ENCODE measurements around the gene GRIPAP1. TPM values are rescaled to one million over a fixed set of nuclear protein-coding genes. Genes with fewer than 3 reads are reported as not detected.

The GRIPAP1 gene
- total RNA-seq, 2 donors from 2014 or later = 22.8 to 42.5 TPM

DNA sequence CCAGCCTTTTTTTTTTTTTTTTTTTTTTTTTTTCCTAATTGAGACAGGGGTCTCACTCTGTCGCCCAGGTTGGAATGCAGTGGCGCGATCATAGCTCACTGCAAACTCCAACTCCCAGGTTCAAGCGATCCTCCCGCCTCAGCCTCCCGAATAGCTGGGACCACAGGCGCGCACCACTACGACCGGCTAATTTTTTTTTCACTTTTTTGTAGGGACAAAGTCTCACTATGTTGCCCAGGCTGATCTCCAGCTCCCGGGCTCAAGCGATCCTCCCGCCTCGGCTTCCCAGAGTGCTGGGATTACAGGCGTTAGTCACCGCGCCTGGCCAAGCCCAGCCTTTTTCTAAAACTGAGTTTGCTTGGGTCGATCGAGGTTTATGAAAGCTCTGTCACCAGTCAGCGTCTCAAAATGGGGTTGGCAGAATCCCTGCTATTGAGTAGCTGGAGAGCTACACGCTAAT is 43.4 kb downstream of the GRIPAP1 start:
- intact Hi-C loops (cut with DNase I) = no loop called here
- H3K4me1 ChIP-seq = peaks cover 39% of the 10 kb centered on the region
- H3K4me3 ChIP-seq = no peak overlapping the region
- H3K27me3 ChIP-seq = no peaks in the 10 kb centered on the region
- DNase-seq = peak; percentile 47 to 55 (median 51)
- H3K36me3 ChIP-seq (replicated peaks in 1 of 2; ENCODE audit: insufficient read depth in 1 of 2, low read depth in 2 of 2) = no peaks in the 10 kb centered on the region
- no peaks in the 10 kb centered on the region for H3K9me3 ChIP-seq
- WGBS, 2 donors = 0 to 1% methylated on average over 13 to 20 of the region's 21 CpGs
- peak overlapping the region; percentile 67 to 99 (median 86) for H3K27ac ChIP-seq
- TF ChIP-seq, protein P1, sequence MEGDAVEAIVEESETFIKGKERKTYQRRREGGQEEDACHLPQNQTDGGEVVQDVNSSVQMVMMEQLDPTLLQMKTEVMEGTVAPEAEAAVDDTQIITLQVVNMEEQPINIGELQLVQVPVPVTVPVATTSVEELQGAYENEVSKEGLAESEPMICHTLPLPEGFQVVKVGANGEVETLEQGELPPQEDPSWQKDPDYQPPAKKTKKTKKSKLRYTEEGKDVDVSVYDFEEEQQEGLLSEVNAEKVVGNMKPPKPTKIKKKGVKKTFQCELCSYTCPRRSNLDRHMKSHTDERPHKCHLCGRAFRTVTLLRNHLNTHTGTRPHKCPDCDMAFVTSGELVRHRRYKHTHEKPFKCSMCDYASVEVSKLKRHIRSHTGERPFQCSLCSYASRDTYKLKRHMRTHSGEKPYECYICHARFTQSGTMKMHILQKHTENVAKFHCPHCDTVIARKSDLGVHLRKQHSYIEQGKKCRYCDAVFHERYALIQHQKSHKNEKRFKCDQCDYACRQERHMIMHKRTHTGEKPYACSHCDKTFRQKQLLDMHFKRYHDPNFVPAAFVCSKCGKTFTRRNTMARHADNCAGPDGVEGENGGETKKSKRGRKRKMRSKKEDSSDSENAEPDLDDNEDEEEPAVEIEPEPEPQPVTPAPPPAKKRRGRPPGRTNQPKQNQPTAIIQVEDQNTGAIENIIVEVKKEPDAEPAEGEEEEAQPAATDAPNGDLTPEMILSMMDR (IDR thresholded peaks at IDR 0.05) = no peak
- no peak for TF ChIP-seq POLR2A (IDR thresholded peaks at IDR 0.05)
- peak; percentile 13 for ATAC-seq

DNA sequence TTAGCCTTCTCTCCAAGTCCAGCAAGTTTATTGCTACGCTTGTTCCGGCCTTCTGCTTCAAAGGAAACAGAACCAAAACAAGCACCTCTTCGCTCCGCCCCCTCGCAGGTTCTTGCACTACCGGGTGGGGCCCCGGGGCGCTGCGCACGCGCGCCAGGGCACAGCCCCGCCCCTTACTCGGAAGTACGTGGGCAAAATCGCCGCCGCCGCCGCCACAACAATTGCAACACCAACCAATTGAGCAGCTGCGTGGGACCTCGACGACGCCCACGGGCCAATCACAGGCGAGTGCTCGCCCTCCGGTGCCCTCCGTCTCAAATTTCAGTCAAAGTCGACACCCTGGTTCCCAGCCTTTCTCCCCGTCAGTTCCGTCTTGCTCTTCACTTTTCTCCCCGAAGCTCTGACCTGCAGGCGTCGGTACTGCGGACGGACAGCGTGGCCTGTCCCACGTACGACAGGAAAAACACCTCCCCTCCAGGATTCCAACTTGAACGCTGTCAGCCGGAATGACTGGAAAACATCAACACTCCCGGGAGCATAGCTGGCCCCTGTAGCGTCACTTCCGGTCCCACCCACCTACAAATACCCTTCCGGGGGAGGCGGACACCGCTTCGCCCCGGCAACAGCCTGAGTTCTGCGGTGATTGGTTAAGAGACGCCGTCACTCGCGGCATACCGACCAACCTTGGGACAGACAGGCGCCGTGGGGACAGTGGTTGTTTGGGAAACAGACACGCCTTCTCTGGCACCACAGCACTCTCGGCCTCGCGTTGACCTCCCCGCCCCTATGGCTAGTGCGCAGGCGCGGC is 44.0 kb downstream of the GRIPAP1 start:
- WGBS, 2 donors = 0% methylated on average over 26 to 42 of the region's 66 CpGs
- H3K4me3 ChIP-seq = peak overlapping the region in 1 of 2 donors; percentile 6
- H3K9me3 ChIP-seq = no peaks in the 10 kb centered on the region
- no peaks in the 10 kb centered on the region for H3K36me3 ChIP-seq (replicated peaks in 1 of 2; ENCODE audit: insufficient read depth in 1 of 2, low read depth in 2 of 2)
- peak; percentile 95 to 98 (median 96) for DNase-seq
- H3K27ac ChIP-seq = peak overlapping the region; percentile 75 to 99 (median 95)
- H3K4me1 ChIP-seq = peaks cover 45% of the 10 kb centered on the region
- peak; percentile 90 for ATAC-seq
- H3K27me3 ChIP-seq = no peaks in the 10 kb centered on the region
- intact Hi-C loops (cut with DNase I) = no loop called here
- TF ChIP-seq POLR2A (IDR thresholded peaks at IDR 0.05) = peak; percentile 57 to 89 (median 85)
- TF ChIP-seq, protein P1 (IDR thresholded peaks at IDR 0.05) = peak in 1 of 7 experiments; percentile 18

DNA sequence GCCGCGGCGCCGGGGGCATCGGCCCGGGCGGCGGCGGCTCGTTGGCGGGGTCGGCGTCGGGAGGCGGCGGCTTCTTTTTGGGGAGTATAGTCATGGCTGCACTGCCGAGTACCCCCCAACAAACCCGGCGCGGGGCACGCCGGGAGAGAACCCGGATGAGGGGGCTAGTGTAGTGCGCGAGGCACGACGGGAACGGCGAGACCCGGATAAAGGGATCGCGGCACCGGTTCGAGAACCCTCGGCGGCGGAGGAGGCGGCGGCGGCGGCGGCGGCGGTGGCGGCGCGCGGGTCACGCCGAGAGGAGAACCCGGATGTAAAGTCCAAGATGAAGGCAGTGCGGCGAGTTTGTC is 44.6 kb downstream of the GRIPAP1 start, which contains the start of gene OTUD5:
Gene OTUD5 (minus strand): TSS at position 131 of the 350 bp plus-strand sequence. CDS start 37 bp downstream, at position 94.
- Histone ChIP-seq H3K4me1 (peaks cover 50% of the 10 kb centered on the region), H3K36me3 (replicated peaks in 1 of 2; ENCODE audit: insufficient read depth in 1 of 2, low read depth in 2 of 2) (no peaks in the 10 kb centered on the region), H3K27me3 (no peaks in the 10 kb centered on the region), H3K9me3 (no peaks in the 10 kb centered on the region), H3K27ac (peak within 1 kb of the TSS; percentile 75 to 99 (median 95)), H3K4me3 (peak within 1 kb of the TSS; percentile 16 to 34)
- intact Hi-C loops (cut with DNase I) = no loop called here
- WGBS, 2 donors = 0 to 1% methylated on average over 3 to 22 of the region's 53 CpGs
- no peak for TF ChIP-seq POLR2A (IDR thresholded peaks at IDR 0.05)
- TF ChIP-seq, protein P1 (IDR thresholded peaks at IDR 0.05) = no peak
- DNase-seq (peak in 1 of 4 donors; percentile 70), ATAC-seq (peak; percentile 12)

DNA sequence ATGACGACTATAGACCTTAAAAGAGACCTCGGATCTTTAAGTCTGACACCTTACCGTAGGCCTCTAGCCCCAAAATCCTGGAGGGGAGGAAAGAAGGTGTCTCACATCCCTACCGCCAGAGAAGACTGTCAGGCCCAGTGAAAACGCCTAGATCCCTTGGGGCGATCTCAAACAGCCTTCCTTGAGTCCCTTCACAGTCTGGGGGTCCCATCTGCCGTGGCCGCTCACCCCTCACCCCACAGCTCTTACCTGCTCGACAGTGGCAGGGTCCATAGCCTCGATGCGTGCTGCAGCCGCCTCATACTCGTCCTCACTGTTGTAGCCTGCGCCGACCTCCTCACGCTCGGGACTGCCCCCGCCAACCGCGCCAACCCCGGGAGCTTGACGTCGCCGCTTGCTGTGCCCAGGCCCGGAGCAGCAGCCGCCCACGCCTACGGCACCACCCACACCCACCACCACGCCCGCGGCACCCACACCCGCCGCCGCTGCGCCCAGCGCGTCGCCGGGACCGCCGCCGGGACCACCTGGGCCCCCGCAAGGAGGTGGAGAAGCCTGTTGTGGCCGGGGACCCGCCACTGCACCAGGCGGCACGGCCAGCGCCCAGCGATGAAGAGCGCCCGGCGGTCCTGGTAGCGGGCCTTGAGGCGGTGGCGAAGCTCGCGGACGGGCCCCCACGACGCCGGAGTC is 45.2 kb downstream of the GRIPAP1 start:
- ATAC-seq (no peak), DNase-seq (peak in 3 of 4 donors; percentile 20 to 30 (median 27))
- no peaks in the 10 kb centered on the region for H3K9me3 ChIP-seq
- peaks cover 50% of the 10 kb centered on the region for H3K4me1 ChIP-seq
- TF ChIP-seq POLR2A (IDR thresholded peaks at IDR 0.05) = no peak
- TF ChIP-seq, protein P1 (IDR thresholded peaks at IDR 0.05) = no peak
- no peaks in the 10 kb centered on the region for H3K36me3 ChIP-seq (replicated peaks in 1 of 2; ENCODE audit: insufficient read depth in 1 of 2, low read depth in 2 of 2)
- 3 to 14% methylated on average over 5 of the region's 61 CpGs for WGBS, 2 donors
- intact Hi-C loops (cut with DNase I) = no loop called here
- peak overlapping the region; percentile 16 to 34 for H3K4me3 ChIP-seq
- H3K27ac ChIP-seq = peak overlapping the region; percentile 75 to 99 (median 95)
- H3K27me3 ChIP-seq = no peaks in the 10 kb centered on the region

Measured in body of pancreas (tissue), 4 donors.